ENCODE measurements around the gene ZNF540.
"Not testable (repeated sequence)": the region's sequence is repeated elsewhere in the genome, so short reads cannot be mapped to it uniquely, and the experiment has no call there.

The ZNF540 gene

DNA sequence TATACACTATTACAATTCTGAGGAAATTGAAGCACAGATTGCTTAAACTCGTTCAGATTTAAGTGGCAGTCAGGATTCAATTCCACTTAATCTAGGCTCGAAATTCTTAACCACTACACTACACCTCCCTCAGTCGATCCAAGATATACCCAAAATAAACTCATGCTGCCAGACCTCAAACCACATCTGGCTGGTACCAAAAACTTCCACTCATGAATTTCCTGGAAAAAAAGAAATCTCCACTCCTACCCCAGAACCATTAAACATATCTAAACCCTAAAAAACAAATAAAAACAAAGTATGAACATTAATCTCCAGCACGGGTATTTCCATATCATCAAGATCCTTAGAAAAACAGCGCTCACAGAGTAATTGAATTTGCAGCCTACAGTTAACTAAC is 59.4 kb downstream of the ZNF540 start:
- TF ChIP-seq, protein P1, sequence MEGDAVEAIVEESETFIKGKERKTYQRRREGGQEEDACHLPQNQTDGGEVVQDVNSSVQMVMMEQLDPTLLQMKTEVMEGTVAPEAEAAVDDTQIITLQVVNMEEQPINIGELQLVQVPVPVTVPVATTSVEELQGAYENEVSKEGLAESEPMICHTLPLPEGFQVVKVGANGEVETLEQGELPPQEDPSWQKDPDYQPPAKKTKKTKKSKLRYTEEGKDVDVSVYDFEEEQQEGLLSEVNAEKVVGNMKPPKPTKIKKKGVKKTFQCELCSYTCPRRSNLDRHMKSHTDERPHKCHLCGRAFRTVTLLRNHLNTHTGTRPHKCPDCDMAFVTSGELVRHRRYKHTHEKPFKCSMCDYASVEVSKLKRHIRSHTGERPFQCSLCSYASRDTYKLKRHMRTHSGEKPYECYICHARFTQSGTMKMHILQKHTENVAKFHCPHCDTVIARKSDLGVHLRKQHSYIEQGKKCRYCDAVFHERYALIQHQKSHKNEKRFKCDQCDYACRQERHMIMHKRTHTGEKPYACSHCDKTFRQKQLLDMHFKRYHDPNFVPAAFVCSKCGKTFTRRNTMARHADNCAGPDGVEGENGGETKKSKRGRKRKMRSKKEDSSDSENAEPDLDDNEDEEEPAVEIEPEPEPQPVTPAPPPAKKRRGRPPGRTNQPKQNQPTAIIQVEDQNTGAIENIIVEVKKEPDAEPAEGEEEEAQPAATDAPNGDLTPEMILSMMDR (IDR thresholded peaks at IDR 0.05; ENCODE audit: low read depth, low read length, missing control alignments), result no peak
- DNase-seq, result no peak
- Histone ChIP-seq H3K36me3 (replicated peaks) (no peaks in the 10 kb centered on the region), H3K4me3 (ENCODE audit: low read depth, low read length) (peak overlapping the region; percentile 85), H3K27ac (peak overlapping the region; percentile 56), H3K27me3 (replicated peaks) (no peaks in the 10 kb centered on the region)
- in situ Hi-C loops (cut with HindIII; ENCODE audit: low pct_ligation_motif_present, low sequenced_read_pairs), result no loop called here

GRCh38 chr19:37654629-37655300 is 60.1 kb downstream of the ZNF540 start:
- DNase-seq, result peak; percentile 14
- no peaks in the 10 kb centered on the region for H3K36me3 ChIP-seq (replicated peaks)
- TF ChIP-seq, protein P1 (IDR thresholded peaks at IDR 0.05; ENCODE audit: low read depth, low read length, missing control alignments), result no peak
- H3K27ac ChIP-seq, result peak overlapping the region; percentile 56
- in situ Hi-C loops (cut with HindIII; ENCODE audit: low pct_ligation_motif_present, low sequenced_read_pairs), result no loop called here
- no peaks in the 10 kb centered on the region for H3K27me3 ChIP-seq (replicated peaks)
- H3K4me3 ChIP-seq (ENCODE audit: low read depth, low read length), result peak overlapping the region; percentile 85

GRCh38 chr19:37655301-37655688 is 60.6 kb downstream of the ZNF540 start, which contains the start of gene ZFP30:
TSS of gene ZFP30 (minus strand) at chr19:37655465. CDS start at chr19:37647822, 7,643 bp downstream.
- H3K36me3 ChIP-seq (replicated peaks), result no peaks in the 10 kb centered on the region
- TF ChIP-seq, protein P1 (IDR thresholded peaks at IDR 0.05; ENCODE audit: low read depth, low read length, missing control alignments), result no peak
- H3K27me3 ChIP-seq (replicated peaks), result no peaks in the 10 kb centered on the region
- in situ Hi-C loops (cut with HindIII; ENCODE audit: low pct_ligation_motif_present, low sequenced_read_pairs), result no loop called here
- DNase-seq, result peak; percentile 75
- peak within 1 kb of the TSS; percentile 85 for H3K4me3 ChIP-seq (ENCODE audit: low read depth, low read length)
- peak within 1 kb of the TSS; percentile 56 for H3K27ac ChIP-seq

GRCh38 chr19:37655689-37656371 is 61.2 kb downstream of the ZNF540 start:
- H3K27ac ChIP-seq, result peak overlapping the region; percentile 56
- no peaks in the 10 kb centered on the region for H3K36me3 ChIP-seq (replicated peaks)
- peak overlapping the region; percentile 85 for H3K4me3 ChIP-seq (ENCODE audit: low read depth, low read length)
- H3K27me3 ChIP-seq (replicated peaks), result no peaks in the 10 kb centered on the region
- in situ Hi-C loops (cut with HindIII; ENCODE audit: low pct_ligation_motif_present, low sequenced_read_pairs), result no loop called here
- DNase-seq, result peak; percentile 69
- TF ChIP-seq, protein P1 (IDR thresholded peaks at IDR 0.05; ENCODE audit: low read depth, low read length, missing control alignments), result no peak

DNA sequence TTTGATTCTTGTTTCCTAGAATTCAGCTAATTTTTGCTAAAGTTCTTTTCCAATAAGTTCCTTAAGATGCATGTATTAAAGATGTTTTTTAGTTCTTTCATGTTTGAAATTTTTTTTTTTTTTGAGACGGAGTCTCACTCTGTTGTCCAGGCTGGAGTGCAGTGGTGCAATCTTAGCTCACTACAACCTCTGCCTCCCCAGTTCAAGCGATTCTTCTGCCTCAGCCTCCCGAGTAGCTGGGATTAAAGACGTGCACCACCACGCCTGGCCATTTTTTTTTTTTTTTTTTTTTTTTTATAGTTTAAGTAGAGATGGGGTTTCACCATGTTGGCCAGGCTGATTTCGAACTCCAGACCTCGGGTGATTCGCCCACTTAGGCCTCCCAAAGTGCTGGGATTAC is 62.5 kb downstream of the ZNF540 start:
- H3K4me3 ChIP-seq (ENCODE audit: low read depth, low read length); H3K27me3 ChIP-seq (replicated peaks); in situ Hi-C loops (cut with HindIII; ENCODE audit: low pct_ligation_motif_present, low sequenced_read_pairs); DNase-seq; H3K27ac ChIP-seq; H3K36me3 ChIP-seq (replicated peaks): not testable (repeated sequence)
